GM12872 (cell line): ENCODE measurements around the gene NALCN.

Source experiments
- TF ChIP-seq, protein P1 (sequence below): IDR thresholded peaks from 3 replicates; pipeline ENCODE4 v1.5.1; 2011; ENCODE audit warnings: low read depth, mild to moderate bottlenecking, low read length, moderate library complexity; ENCODE audit not compliant: insufficient read depth

The NALCN gene

DNA sequence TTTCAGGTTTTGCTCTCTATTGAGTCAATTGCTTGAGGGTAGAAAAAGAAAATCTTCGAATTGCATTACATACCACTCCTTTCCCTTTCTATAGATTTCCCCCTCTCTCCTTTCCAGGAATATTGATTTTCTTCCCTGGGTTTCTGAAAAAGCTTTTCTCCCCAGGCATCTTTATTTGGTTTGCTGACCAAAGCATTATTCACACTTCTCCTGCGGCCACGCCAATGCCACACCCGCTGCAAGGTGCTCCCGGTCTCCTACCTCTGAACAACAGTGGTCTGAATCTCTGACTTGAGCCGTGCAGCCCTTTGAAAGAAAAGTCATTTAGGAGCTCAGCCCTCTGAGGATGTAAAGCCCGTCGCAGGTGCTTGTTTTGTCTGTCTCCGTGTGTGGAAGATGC is 390.8 kb downstream of the NALCN start:
- TF ChIP-seq, protein P1, sequence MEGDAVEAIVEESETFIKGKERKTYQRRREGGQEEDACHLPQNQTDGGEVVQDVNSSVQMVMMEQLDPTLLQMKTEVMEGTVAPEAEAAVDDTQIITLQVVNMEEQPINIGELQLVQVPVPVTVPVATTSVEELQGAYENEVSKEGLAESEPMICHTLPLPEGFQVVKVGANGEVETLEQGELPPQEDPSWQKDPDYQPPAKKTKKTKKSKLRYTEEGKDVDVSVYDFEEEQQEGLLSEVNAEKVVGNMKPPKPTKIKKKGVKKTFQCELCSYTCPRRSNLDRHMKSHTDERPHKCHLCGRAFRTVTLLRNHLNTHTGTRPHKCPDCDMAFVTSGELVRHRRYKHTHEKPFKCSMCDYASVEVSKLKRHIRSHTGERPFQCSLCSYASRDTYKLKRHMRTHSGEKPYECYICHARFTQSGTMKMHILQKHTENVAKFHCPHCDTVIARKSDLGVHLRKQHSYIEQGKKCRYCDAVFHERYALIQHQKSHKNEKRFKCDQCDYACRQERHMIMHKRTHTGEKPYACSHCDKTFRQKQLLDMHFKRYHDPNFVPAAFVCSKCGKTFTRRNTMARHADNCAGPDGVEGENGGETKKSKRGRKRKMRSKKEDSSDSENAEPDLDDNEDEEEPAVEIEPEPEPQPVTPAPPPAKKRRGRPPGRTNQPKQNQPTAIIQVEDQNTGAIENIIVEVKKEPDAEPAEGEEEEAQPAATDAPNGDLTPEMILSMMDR: no peak

DNA sequence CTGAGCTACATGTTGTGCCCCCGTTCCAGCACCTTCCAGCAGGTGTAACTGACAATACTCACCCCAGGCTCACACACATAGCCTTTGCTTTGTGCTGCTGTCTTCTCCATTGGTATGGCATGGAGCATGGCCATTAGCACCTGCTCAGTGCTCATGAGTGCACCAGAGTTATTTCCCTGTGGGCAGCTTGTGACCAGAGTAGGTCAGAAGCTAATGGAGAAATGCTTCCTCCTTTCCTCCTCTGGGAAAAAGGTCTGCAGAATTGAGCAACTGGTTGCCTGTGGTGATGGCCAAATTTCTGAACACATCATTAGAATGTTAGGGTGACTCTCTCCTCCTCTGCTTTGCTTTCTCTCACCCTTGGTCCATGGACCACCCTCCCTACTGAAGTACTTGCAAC is 397.2 kb downstream of the NALCN start:
- TF ChIP-seq, protein P1: no peak

DNA sequence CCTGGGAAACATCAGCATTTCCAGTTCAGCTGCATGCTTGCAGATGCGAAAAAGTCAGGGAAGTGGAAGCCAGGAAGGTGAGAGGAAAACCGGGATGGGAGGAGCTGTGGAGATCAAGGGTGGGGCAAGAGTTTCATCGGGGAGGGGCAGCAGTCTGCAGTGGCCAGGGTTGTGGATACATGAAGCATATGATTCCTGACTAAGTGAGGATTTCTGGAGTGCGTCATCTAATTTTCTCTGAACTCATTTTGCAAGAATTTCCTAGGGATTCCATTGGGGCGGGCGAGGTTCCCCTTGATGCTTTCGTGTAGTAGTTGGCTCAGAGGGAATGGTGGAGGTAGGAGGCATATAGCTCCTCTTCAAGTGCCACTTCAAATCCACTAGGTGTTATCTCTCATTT is 397.6 kb downstream of the NALCN start:
- TF ChIP-seq, protein P1: no peak

DNA sequence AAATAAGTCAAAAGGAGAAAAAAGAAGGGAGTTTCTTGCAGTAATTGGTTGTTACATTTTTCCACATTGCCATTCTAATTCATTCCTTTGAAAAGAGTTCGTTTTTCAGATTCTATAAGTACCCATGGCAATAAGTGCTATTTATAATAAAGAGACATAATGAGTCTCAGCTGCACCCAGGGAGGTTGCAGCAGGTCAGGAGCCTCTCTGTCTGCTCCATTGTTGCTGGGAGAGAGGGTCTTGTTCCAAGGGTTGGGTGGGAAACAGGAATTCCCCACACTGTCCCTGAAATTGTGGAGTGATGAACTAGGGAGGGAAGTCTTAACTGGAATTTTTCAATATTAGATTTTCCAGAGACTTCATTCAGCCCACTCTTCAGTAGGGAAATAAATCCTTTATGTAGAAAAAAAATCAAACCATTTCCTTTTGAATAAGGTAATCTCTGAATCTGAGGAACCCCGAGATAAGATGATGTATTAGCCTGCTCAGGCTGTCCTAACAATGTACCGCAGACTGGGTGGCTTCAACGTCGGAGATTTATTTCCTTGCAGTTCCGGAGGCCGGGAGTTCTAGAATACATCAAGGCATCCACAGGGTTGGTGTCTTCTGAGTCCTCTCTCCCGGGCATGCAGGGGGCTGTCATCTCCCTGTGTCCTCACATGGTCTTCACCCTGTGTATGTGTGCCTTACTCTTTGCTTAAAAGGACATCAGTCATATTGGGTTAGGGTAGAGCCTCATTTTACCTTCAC is 399.0 kb downstream of the NALCN start:
- TF ChIP-seq, protein P1: no peak

DNA sequence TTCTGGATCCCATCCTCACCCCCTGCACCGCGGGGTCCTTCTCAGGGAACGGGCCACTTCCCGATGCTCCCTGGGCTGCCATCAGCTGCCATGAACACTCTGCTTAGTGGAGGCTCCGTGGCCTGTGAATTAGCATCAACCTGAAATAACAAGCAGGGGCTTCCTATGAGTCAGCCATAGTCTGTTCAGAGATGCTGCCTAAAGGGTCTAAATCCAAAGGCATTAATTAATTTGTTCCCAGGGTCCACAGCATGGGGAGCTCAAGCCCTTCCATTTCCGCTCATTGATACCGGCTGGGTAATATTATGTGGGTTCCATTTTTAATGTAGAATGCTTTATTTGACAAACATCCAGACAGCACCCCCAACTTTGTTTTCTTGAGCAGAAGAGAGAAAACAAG is 399.8 kb downstream of the NALCN start:
- TF ChIP-seq, protein P1: no peak

DNA sequence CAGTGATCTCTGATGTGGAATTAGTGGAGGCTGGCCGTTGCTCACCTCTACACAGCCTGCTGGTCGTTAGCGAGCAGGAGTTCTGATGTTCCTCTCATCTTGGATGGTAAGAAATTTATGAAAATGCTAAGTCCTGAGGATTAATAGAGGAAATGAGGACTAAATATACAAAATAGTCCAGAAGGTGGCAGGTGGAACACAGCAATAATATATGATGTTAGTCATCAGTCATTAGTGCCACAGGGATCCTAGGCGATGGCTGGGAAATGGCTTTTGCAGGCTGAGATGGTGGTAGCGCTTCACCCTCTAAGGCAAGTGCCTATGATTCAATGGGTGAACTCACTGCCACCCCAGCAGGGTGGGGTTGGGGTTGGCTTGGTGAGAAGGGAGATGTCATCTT is 403.1 kb downstream of the NALCN start:
- TF ChIP-seq, protein P1: no peak

DNA sequence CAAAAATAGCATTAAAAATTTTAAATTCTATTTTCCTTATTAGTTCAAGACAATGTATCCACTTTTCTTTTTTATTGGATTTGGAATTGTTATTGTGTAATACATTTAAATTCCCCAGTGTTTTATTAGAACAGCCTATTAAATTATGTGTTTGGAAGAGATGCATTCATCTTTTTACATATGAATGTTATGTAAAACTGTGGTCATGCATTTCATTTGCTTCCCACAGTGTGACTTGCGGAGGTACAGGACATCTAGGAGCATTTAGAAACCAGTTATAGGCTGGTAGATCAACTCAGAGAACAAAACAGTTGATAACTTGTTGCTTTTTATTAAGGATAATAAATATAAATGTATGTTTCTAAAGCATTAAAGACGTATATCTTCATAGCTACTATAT is 406.2 kb downstream of the NALCN start:
- TF ChIP-seq, protein P1: no peak
